ENCODE data around the gene HOXA4.

HOXA4 gene

DNA sequence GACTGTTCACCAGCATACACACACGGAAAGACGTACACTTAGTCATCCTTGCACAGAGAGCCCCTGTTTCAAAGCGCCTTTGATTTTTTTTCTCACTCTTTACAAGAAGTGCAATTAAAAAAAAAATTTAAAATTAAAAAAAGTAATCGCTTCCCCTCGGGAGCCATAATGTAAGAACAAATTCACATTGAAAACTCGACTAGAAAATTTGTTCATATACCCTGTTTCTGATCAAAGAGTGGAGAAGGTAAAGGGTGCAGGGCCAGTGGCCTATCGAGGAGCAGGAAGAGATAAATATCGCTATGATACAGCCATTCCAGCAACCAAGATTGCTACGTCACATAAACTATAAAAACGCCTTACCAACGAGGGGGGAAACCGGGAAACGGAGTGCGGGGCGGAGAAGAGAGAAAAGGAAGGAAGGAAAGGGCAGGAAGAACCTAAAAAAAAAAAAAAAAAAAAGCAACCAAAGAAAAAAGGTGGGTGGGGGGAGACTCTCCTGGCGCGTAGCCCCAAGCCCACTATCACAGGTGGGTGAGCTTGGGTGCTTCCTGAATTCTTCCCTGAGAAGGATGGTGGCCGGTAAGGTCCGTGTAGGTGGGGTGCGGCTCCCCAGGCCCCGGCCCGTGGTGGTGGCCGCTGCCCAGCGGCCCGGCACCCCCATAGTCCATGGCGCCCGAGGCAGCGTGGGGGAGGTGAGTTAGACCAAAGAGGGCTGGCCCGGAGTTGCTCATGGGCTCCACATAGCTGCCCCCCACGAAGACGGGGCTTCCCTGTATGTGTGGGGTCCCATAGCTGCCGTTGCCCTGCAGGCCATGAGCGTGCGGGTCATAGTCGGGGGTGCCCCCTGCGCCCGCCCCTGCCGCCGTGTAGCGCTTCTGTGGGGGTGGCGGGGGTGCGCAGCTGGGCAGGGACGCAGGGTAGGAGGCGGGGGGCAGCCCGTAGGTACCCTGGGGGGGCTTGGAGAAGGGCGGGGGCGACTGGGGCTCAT, 22.9 kb downstream of the HOXA4 start:
- TF ChIP-seq, protein P1, sequence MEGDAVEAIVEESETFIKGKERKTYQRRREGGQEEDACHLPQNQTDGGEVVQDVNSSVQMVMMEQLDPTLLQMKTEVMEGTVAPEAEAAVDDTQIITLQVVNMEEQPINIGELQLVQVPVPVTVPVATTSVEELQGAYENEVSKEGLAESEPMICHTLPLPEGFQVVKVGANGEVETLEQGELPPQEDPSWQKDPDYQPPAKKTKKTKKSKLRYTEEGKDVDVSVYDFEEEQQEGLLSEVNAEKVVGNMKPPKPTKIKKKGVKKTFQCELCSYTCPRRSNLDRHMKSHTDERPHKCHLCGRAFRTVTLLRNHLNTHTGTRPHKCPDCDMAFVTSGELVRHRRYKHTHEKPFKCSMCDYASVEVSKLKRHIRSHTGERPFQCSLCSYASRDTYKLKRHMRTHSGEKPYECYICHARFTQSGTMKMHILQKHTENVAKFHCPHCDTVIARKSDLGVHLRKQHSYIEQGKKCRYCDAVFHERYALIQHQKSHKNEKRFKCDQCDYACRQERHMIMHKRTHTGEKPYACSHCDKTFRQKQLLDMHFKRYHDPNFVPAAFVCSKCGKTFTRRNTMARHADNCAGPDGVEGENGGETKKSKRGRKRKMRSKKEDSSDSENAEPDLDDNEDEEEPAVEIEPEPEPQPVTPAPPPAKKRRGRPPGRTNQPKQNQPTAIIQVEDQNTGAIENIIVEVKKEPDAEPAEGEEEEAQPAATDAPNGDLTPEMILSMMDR (conservative IDR thresholded peaks at IDR 0.05; ENCODE audit: low read depth, low read length): no peak
- no peak for DNase-seq (ENCODE audit: low read depth)
- no peak overlapping the region for H3K4me3 ChIP-seq (ENCODE audit: low read depth, low read length)

DNA sequence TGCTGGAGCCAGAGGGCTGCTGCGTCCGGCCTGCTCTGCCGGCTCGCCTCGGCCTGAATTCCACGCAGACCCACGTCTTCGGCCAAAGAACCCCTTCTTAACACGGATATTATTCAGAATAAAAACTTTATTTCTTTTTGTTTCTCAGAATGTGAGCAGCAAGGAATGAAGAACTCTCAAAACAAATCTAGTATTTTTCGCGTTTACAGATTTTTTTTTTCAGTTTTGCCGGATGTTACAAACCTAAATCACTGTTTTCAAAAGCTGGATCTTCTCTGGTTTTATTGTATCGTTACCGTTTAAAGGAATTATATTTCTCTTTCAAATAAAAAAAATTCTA, 23.7 kb downstream of the HOXA4 start:
- no peak overlapping the region for H3K4me3 ChIP-seq (ENCODE audit: low read depth, low read length)
- TF ChIP-seq, protein P1 (conservative IDR thresholded peaks at IDR 0.05; ENCODE audit: low read depth, low read length): no peak
- no peak for DNase-seq (ENCODE audit: low read depth)

DNA sequence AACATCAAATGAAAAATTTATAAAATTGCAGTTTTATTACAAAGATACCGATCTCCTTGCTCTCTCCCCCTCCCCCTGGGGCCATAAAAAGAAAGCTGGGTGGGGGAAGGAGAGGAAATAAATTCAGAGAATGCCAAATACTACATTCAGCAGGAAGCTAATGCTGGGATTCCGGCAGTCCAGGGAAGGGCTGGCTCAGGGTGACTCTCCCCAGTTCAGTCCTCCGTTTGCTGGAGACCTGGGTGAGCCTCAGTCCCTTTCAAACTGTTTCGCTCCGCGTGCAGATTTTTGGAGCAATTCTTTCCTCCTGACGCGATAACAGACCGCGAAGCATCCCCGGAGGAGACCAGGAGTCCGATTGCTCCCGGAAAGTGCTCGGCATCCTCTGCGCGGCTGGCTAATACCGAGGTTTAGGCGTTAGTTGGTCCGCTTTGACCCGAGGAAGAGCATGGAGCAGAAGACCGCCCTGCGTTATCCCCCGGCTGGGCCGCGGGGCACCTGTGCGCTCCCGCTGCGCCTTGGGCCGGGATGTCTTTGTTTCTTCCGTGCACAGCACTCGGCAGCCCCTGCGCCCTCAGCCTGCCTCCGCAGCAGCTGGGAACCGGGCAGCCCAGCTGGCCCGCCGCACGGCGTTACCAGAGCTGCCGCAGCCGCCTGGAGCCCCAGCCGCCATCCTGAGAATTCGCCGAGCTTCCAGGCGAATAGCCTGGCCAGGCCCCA, 24.2 kb downstream of the HOXA4 start:
- TF ChIP-seq, protein P1 (conservative IDR thresholded peaks at IDR 0.05; ENCODE audit: low read depth, low read length): no peak
- DNase-seq (ENCODE audit: low read depth): no peak
- no peak overlapping the region for H3K4me3 ChIP-seq (ENCODE audit: low read depth, low read length)

DNA sequence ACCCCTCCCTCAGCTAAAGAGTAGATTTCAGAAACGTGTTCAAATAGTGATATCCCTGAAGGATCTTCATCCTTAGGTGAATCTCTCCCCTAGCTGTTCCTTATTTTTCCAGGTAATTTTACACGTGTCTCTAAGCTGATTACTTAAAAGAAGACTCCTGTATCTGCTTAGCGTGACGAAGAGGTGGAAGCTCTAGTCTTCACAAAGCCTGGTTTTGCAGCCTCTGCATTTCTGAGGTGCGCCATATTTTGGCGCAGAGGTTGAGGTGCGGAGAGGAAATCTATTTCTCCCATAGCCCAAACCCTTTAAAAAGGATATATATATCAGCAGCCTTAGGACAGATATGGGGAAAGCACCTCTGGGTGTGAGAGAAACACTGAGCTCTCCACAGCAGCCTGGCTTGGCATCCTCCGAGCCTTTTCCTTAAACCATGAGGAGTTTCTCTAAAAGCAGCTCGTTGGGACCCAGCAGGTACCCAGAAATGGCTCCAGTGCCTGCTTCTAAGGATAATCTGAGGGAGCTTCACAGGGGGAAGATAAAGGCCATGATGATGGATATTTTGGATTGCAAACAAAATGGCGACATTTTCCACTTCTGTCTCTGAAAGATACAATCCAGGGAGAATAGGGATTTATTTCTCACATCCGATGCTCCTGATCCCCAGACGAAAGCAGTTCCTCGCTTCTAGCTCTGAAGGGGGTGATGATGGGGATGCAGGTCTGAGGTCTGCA, 25.1 kb downstream of the HOXA4 start:
- no peak for DNase-seq (ENCODE audit: low read depth)
- TF ChIP-seq, protein P1 (conservative IDR thresholded peaks at IDR 0.05; ENCODE audit: low read depth, low read length): no peak
- no peak overlapping the region for H3K4me3 ChIP-seq (ENCODE audit: low read depth, low read length)

DNA sequence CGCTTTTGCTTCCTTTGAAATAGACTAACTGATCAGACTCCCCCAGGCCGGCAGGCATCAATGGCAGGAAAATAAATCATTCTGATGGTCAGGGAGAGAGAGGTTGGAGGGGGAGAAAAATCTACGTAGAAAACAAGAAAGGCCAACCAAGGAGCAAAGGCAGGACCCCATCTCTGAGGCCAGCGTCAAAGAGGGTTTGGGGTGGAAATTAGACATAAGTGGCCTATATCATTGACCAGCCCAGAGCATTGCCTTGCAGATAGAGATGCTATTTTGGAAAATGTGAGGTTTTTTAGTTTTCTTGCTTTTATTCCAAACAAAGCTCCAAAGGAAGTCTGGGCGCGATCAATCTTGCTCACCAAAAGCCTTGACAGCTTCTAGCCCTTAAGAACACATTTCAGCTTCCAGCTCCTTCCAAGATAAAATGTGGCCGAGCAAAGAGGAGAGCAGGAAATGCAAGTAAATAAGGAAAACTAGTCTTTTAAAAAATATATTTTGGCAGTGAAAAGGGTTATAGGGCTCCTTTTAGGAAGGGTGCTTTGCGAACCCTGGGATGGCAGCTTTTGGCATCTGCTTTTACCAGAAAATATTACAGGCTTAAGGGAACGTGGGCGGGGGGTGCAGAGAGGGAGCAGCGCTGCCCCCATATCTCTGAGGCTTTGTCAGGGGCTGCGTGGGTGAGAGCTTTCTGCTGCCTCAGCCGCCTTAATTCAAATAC, 26.1 kb downstream of the HOXA4 start:
- DNase-seq (ENCODE audit: low read depth): no peak
- no peak overlapping the region for H3K4me3 ChIP-seq (ENCODE audit: low read depth, low read length)
- TF ChIP-seq, protein P1 (conservative IDR thresholded peaks at IDR 0.05; ENCODE audit: low read depth, low read length): no peak

DNA sequence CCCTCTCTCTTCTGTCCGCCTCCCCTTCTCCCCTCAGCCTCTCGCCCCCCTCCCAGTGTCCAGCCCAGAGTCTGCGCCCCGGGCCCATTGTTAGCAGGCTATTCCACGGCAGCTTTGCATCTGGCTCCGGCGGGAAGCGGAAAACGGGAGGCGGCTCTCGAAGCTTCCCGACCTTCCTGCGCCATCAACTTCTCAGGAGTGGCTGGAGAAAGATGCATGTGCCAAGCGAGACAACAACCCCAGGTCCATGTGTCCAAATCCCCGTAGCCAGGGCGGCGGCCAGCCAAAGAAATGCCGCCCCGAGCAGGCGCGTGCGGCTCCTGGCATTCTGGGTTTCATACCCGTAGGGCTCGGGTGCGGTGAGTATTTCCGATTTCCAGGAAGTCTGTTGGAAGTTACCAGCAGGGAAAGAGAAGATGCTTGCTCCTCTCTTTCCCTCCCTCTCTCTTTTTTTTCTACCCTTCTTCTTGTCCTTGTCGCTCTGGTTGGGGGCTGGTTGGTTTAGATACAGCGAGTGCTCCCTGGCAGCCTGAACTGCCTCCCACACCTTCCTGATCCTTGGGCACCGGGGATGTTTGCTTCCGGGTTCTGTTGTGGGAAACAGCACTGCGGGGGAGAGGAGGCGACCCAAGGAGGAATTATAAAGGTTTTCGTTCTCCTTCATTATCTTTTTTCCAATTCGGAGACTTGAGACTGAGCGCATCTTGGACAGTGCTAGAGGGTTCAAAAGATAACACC, 26.9 kb downstream of the HOXA4 start:
- TF ChIP-seq, protein P1 (conservative IDR thresholded peaks at IDR 0.05; ENCODE audit: low read depth, low read length): no peak
- DNase-seq (ENCODE audit: low read depth): no peak
- no peak overlapping the region for H3K4me3 ChIP-seq (ENCODE audit: low read depth, low read length)
